NCI-H748 (cell line): ENCODE results near the gene TARBP1.
"Not testable (repeated sequence)": the region's sequence is repeated elsewhere in the genome, so short reads cannot be mapped to it uniquely, and the experiment has no call there.

Source experiments
- DNase-seq: peaks from one replicate; lab custom pipeline; 2025; ENCODE audit not compliant: unreplicated experiment; lab: John Stamatoyannopoulos, UW

Gene TARBP1

DNA sequence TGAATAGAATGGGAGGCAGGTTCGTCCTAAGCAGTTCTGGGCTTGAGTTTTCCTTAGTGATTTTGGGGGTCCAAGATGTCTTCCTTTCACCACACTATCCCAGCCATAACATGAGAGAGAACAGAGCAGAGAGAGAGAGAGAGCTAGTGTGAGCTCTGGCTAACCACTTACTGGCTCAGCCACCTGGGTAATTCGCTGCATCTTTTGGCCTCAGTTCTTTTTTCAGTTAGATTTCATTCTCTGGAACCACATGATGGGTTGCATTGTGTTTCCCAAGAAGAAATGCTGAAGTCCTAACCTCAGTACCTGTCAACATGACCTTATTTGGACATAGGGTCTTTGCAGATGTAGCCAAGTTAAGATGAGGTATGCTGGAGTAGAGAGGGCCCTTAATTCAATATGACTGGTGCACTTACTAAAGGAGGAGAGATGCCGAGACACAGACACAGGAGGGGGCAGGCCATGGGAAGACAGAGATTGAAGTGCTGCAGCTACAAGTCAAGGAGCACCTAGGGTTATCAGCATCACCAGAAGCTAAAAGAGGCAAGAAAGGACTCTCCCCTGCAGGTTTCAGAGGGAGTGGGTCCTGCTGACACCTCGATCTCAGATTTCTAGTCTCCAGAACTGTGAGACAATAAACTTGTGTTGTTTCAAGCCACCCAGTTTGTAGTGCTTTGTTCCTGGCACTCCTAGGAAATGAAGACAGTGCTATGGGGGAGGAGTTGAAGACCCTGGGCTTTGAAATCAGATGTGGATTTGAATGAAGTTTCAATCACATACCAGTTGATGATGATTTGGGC lies 26.2 kb upstream of the TARBP1 start:
- DNase-seq = no peak

- DNase-seq = not testable (repeated sequence)
Observed at GRCh38 chr1:234504251-234504650, 25.3 kb upstream of the TARBP1 start.

GRCh38 chr1:234503193-234504050 lies 24.4 kb upstream of the TARBP1 start:
- DNase-seq = no peak

- no peak for DNase-seq
Observed at GRCh38 chr1:234502785-234503184, 23.8 kb upstream of the TARBP1 start.

DNA sequence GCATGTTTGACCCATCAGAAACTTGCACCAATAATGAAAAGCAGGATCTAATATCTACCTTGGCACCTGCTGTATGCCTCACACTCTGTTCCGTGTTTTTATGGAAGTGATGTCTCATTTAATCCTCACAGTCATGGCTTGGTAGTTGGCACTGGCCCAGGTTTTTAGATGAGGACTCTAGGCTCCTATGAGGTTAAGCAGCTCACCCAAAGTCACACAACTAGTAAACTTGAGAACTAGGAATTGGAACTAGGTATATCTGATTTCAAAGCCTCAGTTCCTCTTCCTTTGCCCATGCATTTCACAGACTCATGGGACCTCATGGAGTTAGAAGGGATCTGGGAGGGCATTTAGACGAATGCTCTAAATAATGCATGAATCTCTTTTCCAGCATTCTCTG lies 21.3 kb upstream of the TARBP1 start:
- DNase-seq = no peak

GRCh38 chr1:234499943-234500245 lies 20.9 kb upstream of the TARBP1 start:
- DNase-seq = no peak

DNA sequence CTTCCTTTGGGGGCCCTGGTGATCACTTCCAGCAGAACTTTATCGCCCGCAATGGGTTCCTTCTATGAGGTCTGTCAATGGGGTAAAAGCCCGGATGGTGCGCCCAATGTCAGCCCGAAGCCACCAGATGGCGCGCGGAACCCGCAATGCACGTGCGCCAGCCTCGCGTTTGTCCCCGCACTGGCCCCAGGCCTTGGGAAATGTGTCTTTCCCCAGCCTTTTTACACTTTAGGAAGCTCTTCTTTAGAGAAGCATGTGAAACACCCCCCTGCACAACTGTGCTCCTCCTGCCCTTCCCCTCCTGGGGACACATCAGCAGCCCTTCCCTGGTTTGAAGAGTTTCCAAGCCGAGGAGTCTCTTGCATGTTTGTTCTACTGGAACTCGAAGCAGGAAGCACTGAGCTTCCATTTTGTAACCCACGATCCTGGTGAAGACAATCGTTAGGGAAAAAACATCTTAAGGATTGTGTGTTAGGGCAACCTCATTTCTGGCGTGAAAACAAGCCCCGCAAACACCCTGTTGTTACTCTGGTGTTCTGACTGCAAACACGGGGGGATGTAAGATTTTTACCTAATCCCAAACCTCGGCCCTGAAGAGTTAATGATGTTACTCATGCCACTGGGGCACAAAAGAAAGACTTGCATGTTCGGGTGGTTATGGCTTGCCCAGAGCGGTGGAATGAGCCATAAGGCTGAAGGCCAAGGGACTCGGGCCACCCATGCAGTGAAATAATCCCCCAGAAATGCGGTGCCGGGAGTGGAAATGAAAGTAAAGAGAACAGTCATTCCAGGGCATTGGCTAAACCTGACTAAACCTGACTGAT lies 20.4 kb upstream of the TARBP1 start:
- peak; percentile 65 for DNase-seq

- no peak for DNase-seq
Observed at GRCh38 chr1:234498448-234499118, 19.6 kb upstream of the TARBP1 start.

GRCh38 chr1:234497589-234497988 lies 18.6 kb upstream of the TARBP1 start:
- DNase-seq = no peak

DNA sequence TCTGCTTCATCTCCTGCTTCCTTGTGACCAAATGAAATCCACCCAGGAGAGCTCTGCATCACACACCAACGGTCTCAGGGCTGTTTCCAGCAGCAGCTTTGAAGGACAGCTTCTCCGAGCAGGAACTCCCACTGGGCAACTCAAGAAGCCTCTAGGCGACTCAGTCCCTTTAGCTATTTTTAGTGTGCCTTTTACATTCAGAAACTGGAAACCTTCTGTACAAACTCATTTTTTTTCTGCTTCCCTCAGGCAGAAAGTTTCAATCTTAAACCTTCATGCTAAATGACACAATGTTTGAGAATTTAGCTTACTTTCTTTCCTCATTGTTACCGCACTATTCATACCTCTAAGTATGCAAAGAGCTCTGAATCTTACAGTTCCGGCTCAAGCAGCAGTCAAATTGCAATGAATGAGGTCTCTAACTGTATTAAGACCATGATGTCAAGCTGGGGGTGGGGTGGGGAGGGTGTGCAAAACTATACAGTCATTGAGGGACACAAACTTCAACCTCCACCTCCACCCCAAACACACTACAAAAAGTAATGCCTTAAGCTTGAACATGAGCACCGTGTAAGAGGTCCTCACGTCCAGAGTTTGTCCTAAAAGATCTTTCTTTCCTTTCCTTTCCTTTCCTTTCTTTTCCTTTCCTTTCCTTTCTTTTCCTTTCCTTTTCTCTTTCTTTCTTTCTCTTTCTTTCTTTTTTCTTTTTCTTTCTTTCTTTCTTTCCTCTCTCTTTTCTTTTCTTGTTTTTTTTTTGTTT lies 16.4 kb upstream of the TARBP1 start:
- DNase-seq = no peak

DNA sequence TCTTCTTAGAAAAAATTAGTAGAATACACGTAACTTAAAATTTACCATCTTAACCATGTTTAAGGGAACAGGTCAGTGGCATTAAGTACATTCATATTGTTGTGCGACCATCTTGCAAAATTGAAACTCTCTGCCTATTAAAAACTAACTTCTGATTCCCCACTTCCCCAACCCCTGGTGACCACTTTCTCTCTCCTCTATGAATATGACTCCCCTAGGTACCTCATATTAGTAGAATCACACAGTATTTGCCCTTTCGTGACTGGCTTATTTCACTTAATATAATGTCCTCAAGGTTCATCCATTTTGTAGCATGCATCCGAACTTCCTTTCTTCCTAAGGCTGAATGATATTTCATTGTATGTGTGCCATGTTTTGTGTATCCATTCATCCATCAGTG lies 15.1 kb upstream of the TARBP1 start:
- DNase-seq = no peak

- no peak for DNase-seq
Observed at GRCh38 chr1:234490793-234491479, 12.0 kb upstream of the TARBP1 start.

DNA sequence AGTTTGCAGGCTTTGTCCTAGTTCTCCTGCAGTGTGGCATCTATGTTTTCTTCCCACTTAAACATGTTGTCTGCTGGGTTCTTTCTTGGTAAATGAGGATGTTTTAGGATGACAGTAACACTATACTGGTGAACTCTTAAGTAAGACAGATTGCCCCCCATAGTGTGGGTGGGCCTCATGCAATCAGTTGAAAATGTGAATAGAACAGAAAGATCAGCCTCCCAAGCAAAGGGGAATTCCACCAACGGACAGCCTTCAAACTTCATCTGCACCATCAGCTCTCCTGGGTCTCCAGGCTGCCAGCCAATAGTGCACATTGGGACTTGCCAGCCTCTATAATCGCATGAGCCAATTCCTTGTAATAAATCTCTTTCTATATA lies 10.7 kb upstream of the TARBP1 start:
- no peak for DNase-seq

DNA sequence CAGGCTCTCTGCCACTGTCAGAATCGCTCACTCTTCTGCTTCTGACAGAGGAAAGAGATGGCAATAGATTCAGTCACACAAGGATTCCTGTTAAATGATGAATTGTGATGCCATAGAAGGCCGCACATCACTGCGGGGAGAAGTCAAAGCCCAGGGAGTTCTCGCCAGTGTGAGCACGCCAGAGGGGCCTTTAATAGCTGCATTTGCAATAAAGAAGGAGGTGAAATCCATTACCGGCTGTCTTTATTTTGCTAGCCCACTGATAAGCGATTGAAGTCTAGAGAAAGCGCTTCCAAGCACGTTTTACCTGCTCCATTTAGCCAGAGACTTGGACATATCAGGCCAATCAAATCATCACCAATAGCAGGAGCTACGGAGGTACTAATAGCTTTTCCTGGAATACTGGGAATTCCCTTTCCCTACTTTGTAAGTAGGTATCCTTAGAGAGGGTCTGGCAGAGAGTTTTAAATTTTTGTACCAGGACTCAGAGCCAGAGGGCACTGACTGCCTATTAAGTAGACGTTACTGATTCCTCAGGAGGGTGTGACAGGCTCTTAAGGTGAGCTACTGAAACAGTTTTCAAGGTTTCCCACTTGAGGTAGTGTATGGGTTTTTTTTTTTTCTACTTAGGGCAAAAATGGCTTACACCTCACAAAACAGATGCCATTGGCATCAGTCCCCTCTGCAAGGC lies 10.2 kb upstream of the TARBP1 start:
- DNase-seq = no peak

GRCh38 chr1:234488054-234489006 lies 9.4 kb upstream of the TARBP1 start:
- no peak for DNase-seq

- DNase-seq = peak; percentile 22
Observed at GRCh38 chr1:234486858-234487840, 8.2 kb upstream of the TARBP1 start.
